GDM1 (cell line): ENCODE measurements around the gene ACTR3C.
"Not testable (repeated sequence)": the region's sequence is repeated elsewhere in the genome, so short reads cannot be mapped to it uniquely, and the experiment has no call there.

Source experiments
- DNase-seq: peaks from one replicate; lab custom pipeline; 2025; lab: John Stamatoyannopoulos, UW

Gene ACTR3C

DNA sequence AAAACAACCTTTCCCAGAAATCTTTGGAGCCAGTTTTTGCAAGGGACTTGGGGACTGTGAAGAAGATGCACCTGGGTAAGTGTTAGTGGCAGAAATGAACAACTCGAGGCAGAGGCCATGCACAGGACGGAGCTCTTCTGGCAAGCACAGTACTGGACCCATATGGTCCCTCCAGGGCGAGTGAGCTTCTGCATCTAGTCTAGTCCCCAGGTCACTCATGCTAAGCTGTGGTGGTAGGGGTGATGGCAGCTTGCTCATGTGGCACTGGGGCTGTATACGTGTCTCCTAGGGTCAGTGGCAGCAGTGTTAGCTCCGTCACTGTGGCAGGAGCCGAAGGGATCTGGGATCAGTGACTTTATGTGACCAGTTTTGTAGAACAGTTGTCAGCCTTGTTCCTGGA, 9.5 kb downstream of the ACTR3C start:
- no peak for DNase-seq

DNA sequence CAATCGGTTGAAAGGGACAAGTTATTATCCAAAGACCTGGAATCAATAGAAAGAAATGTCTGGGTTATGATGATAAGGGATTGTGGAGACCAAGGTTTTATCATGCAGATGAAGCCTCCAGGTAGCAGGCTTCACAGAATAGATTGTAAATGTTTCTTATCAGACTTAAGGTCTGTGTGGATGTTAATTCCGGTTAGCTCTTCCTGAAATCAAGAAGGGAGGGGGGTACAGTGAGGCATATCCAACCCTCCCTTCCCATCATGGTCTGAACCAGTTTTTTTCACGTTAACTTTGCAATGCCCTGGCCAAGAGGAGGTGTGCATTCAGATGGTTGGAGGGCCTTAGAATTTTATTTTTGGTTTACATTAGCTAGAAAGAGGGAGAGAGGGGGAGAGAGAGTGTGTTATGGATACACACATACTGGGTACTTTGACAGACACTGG, 10.0 kb downstream of the ACTR3C start:
- no peak for DNase-seq

DNA sequence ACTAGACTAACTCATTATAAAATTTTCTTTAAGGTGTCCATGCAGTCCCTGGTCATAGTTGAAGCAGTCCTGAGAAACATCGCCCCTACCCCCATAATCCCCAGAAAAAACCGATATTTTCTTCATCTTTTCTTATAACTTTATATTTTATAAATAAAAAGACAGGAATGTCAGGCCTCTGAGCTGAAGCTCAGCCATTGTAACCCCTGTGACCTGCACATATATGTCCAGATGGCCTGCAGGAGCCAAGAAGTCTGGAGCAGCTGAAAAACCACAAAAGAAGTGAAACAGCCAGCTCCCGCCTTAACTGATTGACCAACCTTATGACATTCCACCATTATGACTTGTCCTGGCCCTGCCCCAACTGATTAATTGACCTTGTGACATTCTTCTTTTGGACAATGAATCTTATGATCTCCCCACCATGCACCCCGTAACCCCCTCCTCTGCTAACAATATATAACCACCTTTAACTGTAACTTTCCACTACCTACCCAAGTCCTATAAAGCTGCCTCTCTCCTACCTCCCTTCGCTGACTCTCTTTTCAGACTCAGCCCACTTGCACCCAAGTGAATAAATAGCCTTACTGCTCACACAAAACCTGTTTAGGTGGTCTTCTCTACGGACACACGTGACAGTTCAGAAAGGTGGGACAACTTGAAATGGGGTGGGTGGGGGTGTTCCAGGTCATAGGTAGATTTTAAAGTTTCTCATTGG, 10.5 kb downstream of the ACTR3C start:
- DNase-seq: not testable (repeated sequence)

DNA sequence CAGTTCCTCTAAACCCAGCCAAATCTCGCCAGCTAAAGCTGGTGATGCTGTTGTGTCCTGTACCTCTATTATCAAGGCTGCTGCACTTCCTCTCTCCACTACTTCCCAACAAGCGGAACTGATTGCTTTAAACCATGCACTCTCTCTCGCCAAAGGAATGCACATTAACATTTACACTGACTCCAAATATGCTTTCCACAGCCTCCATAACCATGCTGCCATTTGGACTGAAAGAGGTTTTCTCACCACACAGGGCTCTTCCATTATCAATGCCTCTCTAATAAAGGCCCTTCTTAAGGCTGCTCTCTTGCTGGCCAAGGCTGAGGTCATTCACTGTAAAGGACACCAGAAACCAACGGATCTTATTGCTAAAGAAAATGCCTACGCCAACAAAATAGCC, 11.6 kb downstream of the ACTR3C start:
- DNase-seq: no peak

DNA sequence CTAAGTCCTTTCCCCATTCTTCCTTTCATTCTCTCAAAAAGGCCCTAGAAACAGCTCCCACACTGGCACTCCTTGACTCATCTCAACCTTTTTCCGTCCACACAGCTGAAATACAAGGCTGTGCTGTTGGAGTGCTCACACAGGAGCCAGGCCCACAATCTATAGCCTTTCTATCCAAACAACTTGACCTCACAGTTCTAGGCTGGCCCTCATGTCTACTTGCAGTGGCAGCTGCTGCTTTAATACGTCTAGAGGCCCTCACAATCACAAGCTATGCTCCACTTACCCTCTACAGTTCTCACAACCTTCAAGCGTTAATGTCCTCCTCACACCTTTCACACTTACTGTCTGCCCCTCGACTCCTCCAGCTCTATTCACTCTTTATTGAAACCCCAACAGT, 12.2 kb downstream of the ACTR3C start:
- DNase-seq: no peak

DNA sequence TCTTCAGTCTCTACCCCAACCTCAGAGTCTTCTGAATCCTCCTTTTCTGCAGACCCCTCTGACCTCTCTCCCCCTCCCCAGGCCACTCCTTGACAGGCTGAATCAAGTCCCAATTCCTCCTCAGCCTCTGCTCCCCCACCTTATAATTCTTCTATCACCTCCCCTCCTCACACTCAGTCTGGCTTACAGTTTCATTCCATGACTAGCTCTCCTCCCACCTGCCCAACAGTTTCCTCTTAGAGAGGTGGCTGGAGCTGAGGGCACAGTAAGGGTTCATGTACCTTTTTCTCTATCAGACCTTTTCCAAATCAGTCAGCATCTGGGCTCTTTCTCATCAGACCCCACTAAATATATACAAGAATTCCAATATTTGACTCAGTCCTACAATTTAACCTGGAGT, 14.8 kb downstream of the ACTR3C start:
- no peak for DNase-seq

DNA sequence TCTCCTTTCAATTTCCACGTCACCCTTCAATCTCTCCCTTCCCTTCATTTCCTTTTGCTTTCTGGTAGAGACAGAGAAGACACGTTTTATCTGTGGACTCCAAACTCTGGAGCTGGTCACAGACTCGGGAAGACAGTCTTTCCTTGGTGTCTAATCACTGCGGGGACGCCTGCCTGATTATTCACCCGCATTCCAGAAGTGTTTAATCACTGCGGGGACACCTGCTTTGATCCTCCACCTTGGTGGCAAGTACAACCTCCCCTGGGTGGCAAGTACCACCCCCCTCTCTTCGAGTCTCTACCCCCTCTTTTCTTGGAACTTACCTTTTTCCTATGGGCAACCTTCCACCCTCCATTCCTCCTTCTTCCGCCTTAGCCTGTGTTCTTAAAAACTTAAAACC, 15.4 kb downstream of the ACTR3C start:
- no peak for DNase-seq

DNA sequence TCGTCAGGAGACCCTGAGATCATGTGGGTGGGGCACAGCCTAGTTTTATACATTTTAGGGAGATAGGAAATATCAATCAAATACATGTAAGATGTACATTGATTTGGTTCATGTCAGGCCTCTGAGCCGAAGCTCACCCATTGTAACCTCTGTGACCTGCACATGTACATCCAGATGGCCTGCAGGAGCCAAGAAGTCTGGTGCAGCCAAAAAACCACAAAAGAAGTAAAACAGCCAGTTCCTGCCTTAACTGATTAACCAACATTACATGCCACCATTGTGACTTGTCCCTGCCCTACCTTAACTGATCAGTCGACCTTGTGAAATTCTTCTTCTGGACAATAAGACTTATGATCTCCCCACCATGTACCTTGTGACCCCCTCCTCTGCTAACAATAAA, 16.2 kb downstream of the ACTR3C start:
- no peak for DNase-seq

DNA sequence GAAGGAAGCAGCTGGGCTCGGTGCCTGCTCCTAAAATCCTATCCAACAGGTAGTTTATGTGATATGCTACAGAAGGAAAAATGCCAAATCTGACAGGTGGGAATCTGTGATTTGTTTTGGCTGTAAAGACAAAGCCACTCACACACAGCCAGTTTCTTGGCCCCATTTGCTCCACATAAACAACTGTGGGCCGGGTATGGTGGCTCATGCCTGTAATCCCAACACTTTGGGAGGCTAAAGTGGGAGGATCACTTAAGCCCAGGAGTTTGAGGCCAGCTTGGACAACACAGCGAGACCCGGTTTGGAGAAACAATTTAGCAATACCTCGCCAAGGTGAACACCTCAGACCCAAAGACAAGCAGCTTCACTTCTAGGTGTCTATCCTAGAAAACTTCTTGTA, 17.0 kb downstream of the ACTR3C start:
- not testable (repeated sequence) for DNase-seq

DNA sequence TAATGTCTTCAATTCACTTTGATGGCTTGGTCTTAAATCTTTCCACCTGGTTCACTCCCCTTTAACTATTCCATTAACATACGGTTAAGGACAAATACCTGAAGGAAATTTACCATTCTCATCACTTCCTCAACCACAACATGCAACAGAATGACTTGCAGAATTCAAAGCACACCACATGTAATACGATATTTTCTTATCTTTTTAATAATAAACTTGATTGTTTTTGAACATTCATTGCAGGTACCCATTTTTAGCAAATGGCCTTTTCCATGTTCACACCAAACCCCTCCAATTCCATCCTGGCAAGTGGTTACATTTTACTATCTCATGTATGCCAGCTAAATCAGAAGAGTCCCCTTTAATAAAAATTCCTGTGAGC, 17.5 kb downstream of the ACTR3C start:
- not testable (repeated sequence) for DNase-seq

DNA sequence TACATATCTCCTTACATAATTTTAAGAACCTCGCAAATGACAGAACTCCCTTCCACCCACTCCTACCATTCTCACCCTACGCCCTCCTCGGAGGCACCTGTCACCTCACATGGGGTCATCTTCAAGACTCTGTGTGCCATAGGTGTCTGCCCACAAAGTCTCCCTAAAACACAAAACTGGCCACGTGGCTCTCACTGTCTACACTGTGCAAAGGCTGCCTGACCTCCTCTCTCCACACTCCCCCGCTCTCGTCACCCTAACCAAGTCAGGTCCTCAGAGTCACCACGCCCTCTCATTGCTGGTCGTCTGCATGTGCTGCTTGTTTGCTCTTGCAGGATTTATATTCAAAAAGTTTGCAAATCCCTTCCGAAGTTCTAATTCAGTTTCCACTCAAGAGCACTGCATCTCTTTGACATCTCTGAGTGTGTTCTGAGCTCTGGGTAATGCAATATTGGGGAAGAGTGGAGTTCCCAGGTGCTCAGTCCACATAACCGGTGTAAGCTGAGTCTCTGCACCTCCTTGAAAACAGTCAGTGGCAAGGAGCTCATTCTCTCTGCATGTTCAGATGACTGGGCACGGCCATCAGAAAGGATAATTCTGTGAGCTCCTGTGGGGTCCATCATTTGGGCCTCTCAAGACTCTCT, 18.0 kb downstream of the ACTR3C start:
- not testable (repeated sequence) for DNase-seq

DNA sequence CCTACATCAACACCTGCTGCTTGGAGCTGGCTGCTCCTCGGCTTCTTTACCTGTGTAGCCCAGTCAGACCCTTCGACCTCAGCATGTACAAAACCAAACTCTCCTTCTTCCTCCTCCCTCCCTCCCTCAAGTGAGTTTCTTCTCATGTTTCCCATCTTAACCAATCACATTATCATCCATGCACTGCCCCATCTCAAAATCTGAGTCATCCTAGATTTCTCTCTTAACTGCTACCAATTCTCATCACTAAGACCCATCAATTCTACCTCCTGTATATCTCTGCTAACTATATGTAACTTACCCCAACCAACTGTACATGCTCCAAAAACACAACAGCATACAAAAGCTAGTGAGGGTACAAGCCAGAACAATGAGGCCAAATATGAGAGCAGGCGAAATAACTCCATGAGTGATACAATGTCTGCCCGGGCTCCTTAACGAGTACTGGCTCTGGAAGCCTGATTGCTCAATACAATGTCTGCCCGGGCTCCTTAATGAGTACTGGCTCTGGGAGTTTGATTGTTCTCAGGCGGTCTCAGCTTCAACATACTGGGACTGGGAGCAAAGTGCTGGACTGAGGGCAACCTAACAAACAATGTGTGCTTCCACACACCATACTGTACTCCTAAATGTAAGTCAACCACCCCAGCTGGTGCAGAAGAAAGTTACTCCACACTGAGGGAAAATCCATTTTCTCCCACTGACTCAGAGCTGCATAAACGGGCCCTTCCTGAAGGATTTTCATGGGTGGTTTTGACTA, 18.7 kb downstream of the ACTR3C start:
- not testable (repeated sequence) for DNase-seq

DNA sequence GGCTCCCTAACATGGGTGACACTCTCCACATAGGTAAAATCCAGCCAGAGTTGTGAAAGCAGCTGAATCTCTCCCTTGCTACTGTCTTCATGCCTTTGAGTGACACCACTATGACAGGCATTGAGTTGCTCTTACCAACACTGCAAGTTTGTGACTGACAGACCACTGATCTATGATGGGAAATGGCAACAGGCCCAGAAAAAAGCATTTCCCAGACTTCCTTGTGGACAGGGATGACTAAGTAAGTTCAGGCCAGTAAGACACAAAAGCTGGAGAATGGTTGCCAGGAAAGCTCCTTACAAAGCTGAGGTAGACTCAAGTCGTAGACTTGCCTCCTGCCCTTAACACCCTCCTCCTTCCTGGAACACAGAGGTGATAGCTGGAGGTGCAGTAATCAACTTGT, 20.4 kb downstream of the ACTR3C start:
- DNase-seq: not testable (repeated sequence)

DNA sequence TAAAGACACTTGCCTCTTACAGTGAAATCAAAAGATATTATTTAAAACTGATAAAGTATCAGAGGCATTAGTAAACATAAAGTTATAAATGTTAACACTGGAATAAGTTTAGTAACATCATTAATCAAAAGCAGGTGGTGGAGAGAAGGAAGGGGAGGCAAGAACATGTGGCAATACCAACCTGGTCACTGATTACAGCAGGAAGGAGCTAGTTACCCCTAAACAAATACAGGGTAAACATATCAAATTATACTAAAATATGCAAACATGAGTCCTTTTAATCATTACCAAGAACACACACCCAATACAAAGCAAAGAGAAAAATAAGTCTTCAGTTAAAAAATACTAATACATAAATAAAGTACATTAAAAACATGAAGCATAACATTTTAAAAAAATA, 25.4 kb downstream of the ACTR3C start:
- not testable (repeated sequence) for DNase-seq

DNA sequence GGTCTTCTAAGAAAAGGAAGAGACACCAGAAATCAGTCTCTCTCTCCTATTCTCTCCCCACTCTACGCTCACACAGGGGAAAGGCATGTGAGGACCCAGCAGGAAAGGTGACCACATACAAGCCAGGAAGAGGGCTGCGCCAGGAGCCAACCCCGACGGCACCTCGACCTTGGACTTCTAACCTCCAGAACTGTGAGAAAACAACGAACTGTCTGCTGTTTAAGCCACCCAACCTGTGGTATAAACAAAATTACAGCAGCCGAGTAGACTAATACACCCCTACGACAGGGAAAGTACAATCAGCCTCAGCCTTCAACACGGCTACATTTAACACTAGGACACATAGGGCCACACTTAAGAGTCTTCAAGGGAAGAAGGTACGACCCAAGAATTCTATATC, 26.5 kb downstream of the ACTR3C start:
- not testable (repeated sequence) for DNase-seq

DNA sequence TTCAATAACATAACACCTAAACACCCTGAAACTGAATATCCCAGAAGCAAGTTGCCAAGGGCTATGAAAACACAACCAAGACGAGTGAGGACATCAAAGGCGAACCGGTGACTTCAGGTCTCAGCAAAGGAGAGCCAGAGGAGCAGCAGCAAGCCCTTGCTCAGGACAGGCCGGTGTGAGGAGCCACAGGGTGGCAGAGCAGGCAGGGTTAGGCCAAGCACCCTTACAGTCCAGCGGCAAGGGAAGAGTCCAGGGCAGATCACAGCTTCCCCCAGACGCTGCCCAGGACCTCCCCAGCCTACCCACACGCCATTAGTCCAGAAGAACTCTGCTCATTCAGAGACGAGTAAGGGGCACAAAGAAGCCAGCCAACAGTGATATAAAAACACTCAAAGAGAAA, 27.7 kb downstream of the ACTR3C start:
- DNase-seq: not testable (repeated sequence)

DNA sequence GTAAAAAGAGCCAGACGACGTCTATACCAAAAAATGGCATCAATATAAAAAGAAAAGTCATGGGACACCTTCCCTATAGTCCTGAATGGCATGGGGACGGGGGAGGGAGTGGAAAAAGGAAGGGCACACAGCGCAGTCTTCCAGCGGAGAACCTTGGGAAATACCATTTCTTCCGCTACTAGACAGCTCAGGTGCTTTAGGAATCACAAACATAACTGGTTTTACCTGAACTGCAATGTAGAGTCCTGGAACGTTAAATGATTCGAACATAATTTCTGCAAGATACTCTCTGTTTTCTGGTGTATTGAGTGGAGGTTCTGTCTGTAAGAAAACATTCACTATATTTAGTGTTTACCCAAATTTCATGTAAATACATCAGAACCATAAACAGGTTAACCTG, 28.3 kb downstream of the ACTR3C start:
- not testable (repeated sequence) for DNase-seq

DNA sequence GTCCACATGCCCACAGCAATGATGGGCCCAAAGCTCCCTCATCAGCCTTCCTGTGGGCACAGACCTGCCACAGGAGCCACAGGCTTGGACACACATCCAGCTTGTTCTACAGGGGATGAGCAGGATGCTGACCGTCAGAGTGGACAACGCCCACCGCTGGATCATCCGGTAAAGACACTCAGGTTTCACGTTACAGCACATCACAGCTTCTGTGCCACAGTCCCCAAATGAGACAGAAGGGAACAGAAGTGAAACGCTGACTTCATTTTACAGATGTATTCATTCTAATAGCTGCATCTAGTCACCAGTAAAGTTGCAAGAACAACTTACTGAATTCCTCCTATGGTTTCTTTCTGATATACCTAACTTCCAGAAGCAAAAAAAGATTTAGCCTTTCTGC, 33.0 kb downstream of the ACTR3C start:
- not testable (repeated sequence) for DNase-seq

DNA sequence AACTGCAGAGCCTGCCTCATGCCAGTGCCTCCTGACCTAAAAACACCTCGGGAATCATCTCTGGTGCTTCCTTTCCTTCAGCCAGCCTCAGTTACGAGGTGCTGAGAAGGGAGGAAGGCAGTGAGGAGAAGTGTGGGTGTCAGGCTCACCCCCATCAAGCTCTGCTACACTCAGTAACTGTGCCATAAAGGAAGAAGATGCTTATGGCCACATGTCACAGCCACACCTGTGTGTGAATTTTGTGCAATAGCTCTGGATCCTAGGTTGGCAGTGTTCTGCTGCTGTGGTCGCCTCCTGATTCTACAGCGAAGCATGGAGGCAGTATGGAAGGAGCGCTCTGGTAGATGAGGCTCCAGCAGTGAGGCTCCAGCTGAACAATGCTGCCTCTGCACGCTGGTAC, 34.5 kb downstream of the ACTR3C start:
- DNase-seq: not testable (repeated sequence)

DNA sequence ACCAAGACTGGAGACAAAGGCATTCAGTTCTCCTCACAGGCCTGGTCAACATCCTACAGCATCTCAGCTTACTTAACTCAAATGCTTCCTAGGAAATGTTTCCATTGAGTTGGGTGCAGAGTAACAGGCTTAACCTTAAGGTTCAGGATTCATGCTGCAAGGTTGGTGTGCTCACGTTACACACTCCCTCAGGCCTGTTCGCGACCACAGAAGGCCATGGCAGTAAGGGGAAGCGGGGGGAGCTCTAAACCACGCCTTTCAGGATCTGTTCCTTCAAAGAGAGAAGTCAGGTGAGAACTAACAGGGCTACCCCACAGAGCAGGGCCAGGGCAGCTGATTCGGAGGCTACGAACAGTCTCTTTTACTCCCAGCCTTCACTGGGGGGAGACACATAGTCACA, 35.5 kb downstream of the ACTR3C start:
- DNase-seq: peak; percentile 13

DNA sequence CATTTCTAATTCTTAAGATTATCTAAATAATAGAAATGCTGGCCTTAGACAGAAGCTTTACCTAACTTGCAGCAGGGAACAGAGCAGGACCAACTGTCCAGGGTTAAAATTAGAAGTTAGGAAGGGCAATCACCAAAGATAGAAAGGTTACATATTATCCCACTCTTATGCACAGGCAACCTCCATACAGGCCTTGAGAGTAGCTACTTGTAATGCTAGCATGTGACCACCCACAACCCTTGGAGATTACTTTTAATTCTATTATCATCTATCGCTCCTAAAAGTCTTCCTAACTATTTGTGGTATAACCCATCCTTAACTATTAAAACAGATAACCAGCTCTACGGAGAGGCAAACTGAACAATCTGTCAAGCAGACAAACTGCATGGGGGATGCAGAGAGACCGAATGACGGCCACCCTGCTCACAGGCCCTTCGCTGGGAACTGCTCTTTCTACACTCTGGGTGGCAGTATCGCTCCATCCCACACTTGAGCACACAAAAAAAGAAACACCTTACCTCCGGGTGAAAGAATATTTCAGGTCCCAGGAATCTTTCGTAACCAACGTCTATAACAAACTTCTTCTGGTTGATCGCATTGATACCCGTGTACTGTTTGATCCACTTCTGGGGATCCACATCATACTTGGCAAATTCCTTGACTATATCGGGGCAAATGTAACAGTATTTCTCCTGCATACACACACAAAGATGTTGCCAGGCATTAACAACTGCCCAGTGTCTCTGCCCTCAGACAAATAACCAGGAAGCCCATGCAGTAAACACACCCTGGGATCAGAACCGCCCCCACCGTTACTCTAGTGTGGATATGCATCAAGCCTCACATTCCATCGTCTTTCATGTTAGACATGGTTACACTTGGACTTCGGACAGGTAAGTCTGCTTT, 37.2 kb downstream of the ACTR3C start:
- DNase-seq: not testable (repeated sequence)

DNA sequence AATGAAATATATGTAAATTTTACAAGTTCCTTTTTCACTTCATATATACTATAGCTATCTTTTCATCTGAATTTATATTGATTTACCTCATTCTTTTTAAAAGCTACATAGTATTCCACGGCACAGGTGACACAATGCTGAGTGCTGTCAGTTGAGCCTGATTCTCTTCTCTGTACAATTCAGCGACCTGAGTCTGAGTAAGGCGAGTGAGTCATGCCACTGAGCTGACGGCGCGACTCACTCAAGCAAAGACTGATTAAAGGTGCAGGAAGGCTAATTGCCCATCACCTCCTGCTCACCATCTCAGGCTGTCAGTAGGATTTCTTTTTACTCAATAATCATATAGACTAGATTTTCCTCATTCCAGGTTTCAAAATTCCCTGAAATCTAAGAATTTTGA, 39.7 kb downstream of the ACTR3C start:
- DNase-seq: not testable (repeated sequence)
